ENCODE results near the gene SPEF1. TPM values are rescaled to one million over a fixed set of nuclear protein-coding genes. Genes with fewer than 3 reads are reported as not detected.

SPEF1 gene
- total RNA-seq, 1 donor from 2014 or later = 0.22 TPM

GRCh38 chr20:3749087-3749688 is 32.1 kb downstream of the SPEF1 start:
- H3K9me3 Mint-ChIP-seq (ENCODE audit: unreplicated experiment) = peaks cover 7% of the 10 kb centered on the region

GRCh38 chr20:3748073-3748472 is 33.2 kb downstream of the SPEF1 start:
- Mint-ChIP-seq H3K27me3 (ENCODE audit: unreplicated experiment) (peaks cover 22% of the 10 kb centered on the region), H3K4me1 (ENCODE audit: low read depth, unreplicated experiment) (no peaks in the 10 kb centered on the region), H3K4me3 (ENCODE audit: unreplicated experiment) (no peak overlapping the region), H3K27ac (ENCODE audit: unreplicated experiment) (no peak overlapping the region), H3K36me3 (ENCODE audit: unreplicated experiment) (peaks cover 11% of the 10 kb centered on the region), H3K9me3 (ENCODE audit: unreplicated experiment) (peaks cover 7% of the 10 kb centered on the region)
- no peak for TF ChIP-seq CTCF (IDR thresholded peaks at IDR 0.05; ENCODE audit: partially characterized antibody, unreplicated experiment)
- DNase-seq = no peak

More at GRCh38 chr20:3749087-3749688, 32.1 kb downstream of the SPEF1 start:
- Mint-ChIP-seq H3K4me3 (ENCODE audit: unreplicated experiment) (no peak overlapping the region), H3K36me3 (ENCODE audit: unreplicated experiment) (peaks cover 6% of the 10 kb centered on the region), H3K27ac (ENCODE audit: unreplicated experiment) (no peak overlapping the region), H3K4me1 (ENCODE audit: low read depth, unreplicated experiment) (no peaks in the 10 kb centered on the region), H3K27me3 (ENCODE audit: unreplicated experiment) (peaks cover 20% of the 10 kb centered on the region)
- no peak for DNase-seq
- TF ChIP-seq CTCF (IDR thresholded peaks at IDR 0.05; ENCODE audit: partially characterized antibody, unreplicated experiment) = no peak

- Mint-ChIP-seq H3K27ac (ENCODE audit: unreplicated experiment) (no peak overlapping the region), H3K27me3 (ENCODE audit: unreplicated experiment) (peaks cover 19% of the 10 kb centered on the region), H3K36me3 (ENCODE audit: unreplicated experiment) (peaks cover 11% of the 10 kb centered on the region)
Measured at GRCh38 chr20:3747471-3747870, 33.8 kb downstream of the SPEF1 start.

GRCh38 chr20:3745686-3746173 is 35.5 kb downstream of the SPEF1 start:
- peaks cover 17% of the 10 kb centered on the region for H3K27me3 Mint-ChIP-seq (ENCODE audit: unreplicated experiment)
- no peak overlapping the region for H3K4me3 Mint-ChIP-seq (ENCODE audit: unreplicated experiment)
- peaks cover 11% of the 10 kb centered on the region for H3K36me3 Mint-ChIP-seq (ENCODE audit: unreplicated experiment)
- no peak for DNase-seq
- TF ChIP-seq CTCF (IDR thresholded peaks at IDR 0.05; ENCODE audit: partially characterized antibody, unreplicated experiment) = no peak
- peaks cover 6% of the 10 kb centered on the region for H3K9me3 Mint-ChIP-seq (ENCODE audit: unreplicated experiment)
- no peak overlapping the region for H3K27ac Mint-ChIP-seq (ENCODE audit: unreplicated experiment)
- no peaks in the 10 kb centered on the region for H3K4me1 Mint-ChIP-seq (ENCODE audit: low read depth, unreplicated experiment)

More at GRCh38 chr20:3747471-3747870, 33.8 kb downstream of the SPEF1 start:
- no peak overlapping the region for H3K4me3 Mint-ChIP-seq (ENCODE audit: unreplicated experiment)
- DNase-seq = no peak
- no peak for TF ChIP-seq CTCF (IDR thresholded peaks at IDR 0.05; ENCODE audit: partially characterized antibody, unreplicated experiment)
- no peaks in the 10 kb centered on the region for H3K4me1 Mint-ChIP-seq (ENCODE audit: low read depth, unreplicated experiment)
- peaks cover 6% of the 10 kb centered on the region for H3K9me3 Mint-ChIP-seq (ENCODE audit: unreplicated experiment)
